Gastroesophageal sphincter (tissue), 3 donors: Measurements from ENCODE around the gene ALK.

ENCODE experiments used
- CTCF ChIP-seq, 4 experiments: fragments of 200-600 bp in 2 of 4; fragments of 450-650 bp in 2 of 4; sonication (generic) in 1 of 4; IDR thresholded peaks; one replicate each; pipeline ENCODE4 v1.5.1; 2017 to 2019; ENCODE audit warnings: antibody characterized with exemption in 4 of 4, mild to moderate bottlenecking in 2 of 4, moderate library complexity in 2 of 4
- EP300 ChIP-seq: sonication (generic); formaldehyde crosslinking; IDR thresholded peaks from one replicate; pipeline ENCODE4 v1.6.1; 2017; ENCODE audit warnings: antibody characterized with exemption, mild to moderate bottlenecking
- POLR2A ChIP-seq, 2 donors: fragments of 450-650 bp; IDR thresholded peaks; one replicate each; pipeline ENCODE4 v1.6.1; 2017; ENCODE audit warnings: antibody characterized with exemption in 2 of 2, mild to moderate bottlenecking in 2 of 2, moderate library complexity in 1 of 2
- POLR2AphosphoS5 ChIP-seq: sonication (generic); formaldehyde crosslinking; IDR thresholded peaks from one replicate; pipeline ENCODE4 v1.6.1; 2017; ENCODE audit warnings: antibody characterized with exemption

- TF ChIP-seq CTCF (IDR thresholded peaks at IDR 0.05) (no peak), POLR2AphosphoS5 (no peak), EP300 (no peak), POLR2A (IDR thresholded peaks at IDR 0.05) (no peak)
Observed at GRCh38 chr2:29433128-29433527, 488.3 kb downstream of the ALK start.
